Mesothelial cell of epicardium (in vitro differentiated cells): ENCODE data around the gene HBP1. TPM values are rescaled to one million over a fixed set of nuclear protein-coding genes. Genes with fewer than 3 reads are reported as not detected.

Experiments used
- DNase-seq, 2 experiments: peaks; one replicate each; pipeline ENCODE4 v3.0.0; 2021; ENCODE audit warnings: low spot score in 2 of 2; ENCODE audit not compliant: unreplicated experiment in 2 of 2
- H3K27ac Mint-ChIP-seq: 2 replicates; pipeline ENCODE4 v1.8.0; 2021; ENCODE audit warnings: mixed read lengths
- H3K27me3 Mint-ChIP-seq: 2 replicates; pipeline ENCODE4 v1.8.0; 2021; ENCODE audit warnings: low read depth, mixed read lengths
- H3K36me3 Mint-ChIP-seq: 2 replicates; pipeline ENCODE4 v1.8.0; 2021; ENCODE audit warnings: mixed read lengths
- H3K4me1 Mint-ChIP-seq: 2 replicates; pipeline ENCODE4 v1.8.0; 2021; ENCODE audit warnings: mixed read lengths
- H3K4me3 Mint-ChIP-seq: 2 replicates; pipeline ENCODE4 v1.8.0; 2021; ENCODE audit warnings: mild to moderate bottlenecking, moderate library complexity, mixed read lengths
- H3K9me3 Mint-ChIP-seq: 2 replicates; pipeline ENCODE4 v1.8.0; 2021; ENCODE audit warnings: mixed read lengths
- total RNA-seq: library from RNA; stranded (reverse); gene quantifications from 3 replicates; pipeline ENCODE4 v1.2.1, GENCODE V29; 2021
- TF ChIP-seq, protein P1 (sequence below): fragments of 200-600 bp; sonication (generic); IDR thresholded peaks from one replicate; pipeline ENCODE4 v1.5.0; 2021; ENCODE audit warnings: antibody characterized with exemption; ENCODE audit not compliant: unreplicated experiment

Gene HBP1
- total RNA-seq, 1 donor from 2014 or later, result 76.0 TPM

- Mint-ChIP-seq H3K4me1 (peaks cover 11% of the 10 kb centered on the region), H3K27me3 (no peaks in the 10 kb centered on the region), H3K4me3 (no peak overlapping the region), H3K36me3 (peaks cover 9% of the 10 kb centered on the region), H3K27ac (no peak overlapping the region), H3K9me3 (no peaks in the 10 kb centered on the region)
- DNase-seq, result no peak
- TF ChIP-seq, protein P1, sequence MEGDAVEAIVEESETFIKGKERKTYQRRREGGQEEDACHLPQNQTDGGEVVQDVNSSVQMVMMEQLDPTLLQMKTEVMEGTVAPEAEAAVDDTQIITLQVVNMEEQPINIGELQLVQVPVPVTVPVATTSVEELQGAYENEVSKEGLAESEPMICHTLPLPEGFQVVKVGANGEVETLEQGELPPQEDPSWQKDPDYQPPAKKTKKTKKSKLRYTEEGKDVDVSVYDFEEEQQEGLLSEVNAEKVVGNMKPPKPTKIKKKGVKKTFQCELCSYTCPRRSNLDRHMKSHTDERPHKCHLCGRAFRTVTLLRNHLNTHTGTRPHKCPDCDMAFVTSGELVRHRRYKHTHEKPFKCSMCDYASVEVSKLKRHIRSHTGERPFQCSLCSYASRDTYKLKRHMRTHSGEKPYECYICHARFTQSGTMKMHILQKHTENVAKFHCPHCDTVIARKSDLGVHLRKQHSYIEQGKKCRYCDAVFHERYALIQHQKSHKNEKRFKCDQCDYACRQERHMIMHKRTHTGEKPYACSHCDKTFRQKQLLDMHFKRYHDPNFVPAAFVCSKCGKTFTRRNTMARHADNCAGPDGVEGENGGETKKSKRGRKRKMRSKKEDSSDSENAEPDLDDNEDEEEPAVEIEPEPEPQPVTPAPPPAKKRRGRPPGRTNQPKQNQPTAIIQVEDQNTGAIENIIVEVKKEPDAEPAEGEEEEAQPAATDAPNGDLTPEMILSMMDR, result no peak
Measured at GRCh38 chr7:107160389-107160788, 8.4 kb upstream of the HBP1 start.

- Mint-ChIP-seq H3K27ac (peak overlapping the region; percentile 31), H3K36me3 (peaks cover 6% of the 10 kb centered on the region), H3K4me3 (no peak overlapping the region), H3K4me1 (peaks cover 16% of the 10 kb centered on the region), H3K9me3 (no peaks in the 10 kb centered on the region), H3K27me3 (no peaks in the 10 kb centered on the region)
- TF ChIP-seq, protein P1, result no peak
- no peak for DNase-seq
Measured at GRCh38 chr7:107161415-107161814, 7.4 kb upstream of the HBP1 start.

- TF ChIP-seq, protein P1, result no peak
- H3K27ac Mint-ChIP-seq, result no peak overlapping the region
Measured at GRCh38 chr7:107162475-107162874, 6.3 kb upstream of the HBP1 start.

DNA sequence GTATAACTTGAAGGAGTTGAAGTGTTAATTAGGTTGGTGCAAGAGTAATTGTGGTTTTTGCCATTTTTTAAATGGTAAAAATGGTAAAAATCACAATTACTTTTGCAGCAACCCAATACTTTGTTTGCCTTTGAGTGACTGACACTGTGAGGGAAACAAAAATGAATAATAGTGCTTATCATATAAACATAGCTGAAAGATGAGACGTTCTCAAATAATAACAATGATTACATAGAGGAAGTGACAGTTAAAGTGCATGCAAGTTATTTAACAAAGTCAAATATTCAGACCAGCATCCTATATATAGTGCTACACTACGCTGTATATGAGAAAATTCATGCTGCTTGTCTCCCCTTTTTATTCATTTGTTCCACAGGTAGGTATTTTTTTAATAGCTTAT is 4.7 kb upstream of the HBP1 start:
- peaks cover 23% of the 10 kb centered on the region for H3K4me1 Mint-ChIP-seq
- H3K9me3 Mint-ChIP-seq, result no peaks in the 10 kb centered on the region
- no peak for DNase-seq
- peaks cover 1% of the 10 kb centered on the region for H3K36me3 Mint-ChIP-seq
- H3K27me3 Mint-ChIP-seq, result no peaks in the 10 kb centered on the region
- H3K4me3 Mint-ChIP-seq, result no peak overlapping the region
- TF ChIP-seq, protein P1, result no peak
- H3K27ac Mint-ChIP-seq, result no peak overlapping the region

More at GRCh38 chr7:107162475-107162874, 6.3 kb upstream of the HBP1 start:
- no peaks in the 10 kb centered on the region for H3K9me3 Mint-ChIP-seq
- no peaks in the 10 kb centered on the region for H3K27me3 Mint-ChIP-seq
- no peak overlapping the region for H3K4me3 Mint-ChIP-seq
- H3K36me3 Mint-ChIP-seq, result peaks cover 2% of the 10 kb centered on the region
- H3K4me1 Mint-ChIP-seq, result peaks cover 21% of the 10 kb centered on the region
- DNase-seq, result no peak

DNA sequence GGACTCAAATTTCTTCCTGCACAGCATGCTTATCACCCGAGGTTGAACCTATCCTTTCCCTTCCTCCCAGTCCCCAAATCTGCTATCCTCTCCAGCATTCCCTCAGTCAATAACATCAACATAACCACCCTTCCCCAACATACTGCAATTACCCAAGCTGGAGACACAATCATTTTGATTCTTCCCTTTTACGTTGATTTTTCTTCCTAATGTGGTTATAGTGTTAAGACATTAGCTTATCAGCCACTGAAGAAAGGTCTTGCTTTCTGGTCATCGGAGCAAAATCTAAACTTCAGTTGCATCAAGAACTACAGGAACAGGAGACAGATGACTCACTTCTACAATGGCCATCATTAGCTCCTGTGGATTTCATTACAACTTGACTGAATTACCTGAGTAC is 3.5 kb upstream of the HBP1 start:
- H3K27me3 Mint-ChIP-seq, result no peaks in the 10 kb centered on the region
- TF ChIP-seq, protein P1, result no peak
- H3K36me3 Mint-ChIP-seq, result no peaks in the 10 kb centered on the region
- peaks cover 27% of the 10 kb centered on the region for H3K4me1 Mint-ChIP-seq
- H3K4me3 Mint-ChIP-seq, result no peak overlapping the region
- H3K9me3 Mint-ChIP-seq, result no peaks in the 10 kb centered on the region
- H3K27ac Mint-ChIP-seq, result no peak overlapping the region
- DNase-seq, result no peak
